Myocyte (in vitro differentiated cells): ENCODE results near the gene EXOSC5. TPM values are rescaled to one million over a fixed set of nuclear protein-coding genes. Genes with fewer than 3 reads are reported as not detected.
"Not testable (repeated sequence)": the region's sequence is repeated elsewhere in the genome, so short reads cannot be mapped to it uniquely, and the experiment has no call there.

ENCODE experiments used
- DNase-seq: peaks from one replicate; pipeline ENCODE4 v3.0.0-alpha.2; 2012; ENCODE audit warnings: low read depth
- polyA plus RNA-seq: library from polyadenylated mRNA; unstranded; fragments of >200 nt; gene quantifications from one replicate; pipeline ENCODE4 v1.2.1, GENCODE V29; 2012; ENCODE audit warnings: missing spikeins
- total RNA-seq: library from RNA; depleted of rRNA; stranded (reverse); fragments of >200 nt; gene quantifications from 2 replicates; pipeline ENCODE4 v1.2.3, GENCODE V29; 2014

Gene EXOSC5
- 22.2 and 35.4 TPM in 2 replicates for total RNA-seq
- 22.3 TPM for polyA plus RNA-seq

- peak; percentile 100 for DNase-seq
Measured at GRCh38 chr19:41397086-41398049, at the start of gene EXOSC5, which contains the start of gene BCKDHA. EXOSC5 (minus strand) TSS chr19:41397359; CDS start chr19:41397328, 31 bp downstream. BCKDHA (plus strand) TSS chr19:41397818; CDS start chr19:41397828, 10 bp downstream.

DNA sequence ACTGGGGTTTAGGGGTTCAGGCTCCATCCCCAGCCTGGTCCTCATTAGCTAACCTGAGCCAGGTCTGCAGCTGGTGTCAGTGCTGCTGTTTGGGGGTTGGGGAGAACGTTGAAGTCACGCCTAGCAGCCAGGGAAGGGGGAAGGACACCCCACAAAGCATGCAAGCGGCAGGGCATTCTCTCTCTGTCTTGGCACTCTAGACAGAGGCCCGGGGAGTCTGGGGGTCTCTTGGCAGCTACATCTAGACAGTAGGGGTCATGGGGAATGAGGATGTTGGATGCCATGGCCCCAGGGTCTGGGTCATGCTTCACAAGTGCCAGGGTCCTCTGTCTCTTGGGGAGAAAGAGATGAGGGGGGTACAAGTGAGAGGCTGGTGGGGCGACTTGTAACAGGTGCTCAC is 48.4 kb upstream of the EXOSC5 start:
- no peak for DNase-seq

DNA sequence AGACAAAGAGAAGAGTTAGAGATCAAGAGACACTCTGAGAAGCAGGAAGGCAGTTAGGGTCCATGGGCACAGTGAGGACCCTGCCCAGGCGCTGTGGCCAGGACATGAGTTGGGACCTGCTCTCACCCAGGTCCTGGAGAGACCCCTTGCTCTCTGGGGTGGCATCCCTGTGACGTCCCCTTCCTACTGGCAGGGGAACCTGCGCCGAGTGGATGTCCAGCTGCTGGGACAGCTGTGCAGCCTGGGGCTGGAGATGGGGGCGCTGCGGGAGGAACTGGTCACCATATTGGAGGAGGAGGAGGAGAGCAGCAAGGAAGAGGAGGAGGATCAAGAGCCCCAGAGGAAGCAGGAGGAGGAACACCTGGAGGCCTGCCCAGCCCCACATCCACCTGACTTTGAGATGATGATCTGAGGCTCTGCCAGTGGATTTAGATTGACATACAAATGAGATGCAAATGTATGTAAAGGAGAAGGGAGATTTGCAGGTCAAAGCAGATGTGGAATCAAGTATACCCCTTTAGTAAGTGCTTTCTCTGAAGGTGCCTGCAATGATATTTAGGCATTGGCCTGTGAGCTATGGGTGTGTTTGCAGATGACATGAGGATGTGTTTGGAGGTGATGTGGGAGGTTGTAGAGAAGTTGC is 46.8 kb upstream of the EXOSC5 start:
- DNase-seq: no peak

GRCh38 chr19:41442473-41443355 is 45.6 kb upstream of the EXOSC5 start, which contains the start of gene ERICH4:
ERICH4 (plus strand) TSS chr19:41443156; CDS start chr19:41443170, 14 bp downstream.
- no peak for DNase-seq

GRCh38 chr19:41441321-41441945 is 44.3 kb upstream of the EXOSC5 start:
- DNase-seq: no peak

DNA sequence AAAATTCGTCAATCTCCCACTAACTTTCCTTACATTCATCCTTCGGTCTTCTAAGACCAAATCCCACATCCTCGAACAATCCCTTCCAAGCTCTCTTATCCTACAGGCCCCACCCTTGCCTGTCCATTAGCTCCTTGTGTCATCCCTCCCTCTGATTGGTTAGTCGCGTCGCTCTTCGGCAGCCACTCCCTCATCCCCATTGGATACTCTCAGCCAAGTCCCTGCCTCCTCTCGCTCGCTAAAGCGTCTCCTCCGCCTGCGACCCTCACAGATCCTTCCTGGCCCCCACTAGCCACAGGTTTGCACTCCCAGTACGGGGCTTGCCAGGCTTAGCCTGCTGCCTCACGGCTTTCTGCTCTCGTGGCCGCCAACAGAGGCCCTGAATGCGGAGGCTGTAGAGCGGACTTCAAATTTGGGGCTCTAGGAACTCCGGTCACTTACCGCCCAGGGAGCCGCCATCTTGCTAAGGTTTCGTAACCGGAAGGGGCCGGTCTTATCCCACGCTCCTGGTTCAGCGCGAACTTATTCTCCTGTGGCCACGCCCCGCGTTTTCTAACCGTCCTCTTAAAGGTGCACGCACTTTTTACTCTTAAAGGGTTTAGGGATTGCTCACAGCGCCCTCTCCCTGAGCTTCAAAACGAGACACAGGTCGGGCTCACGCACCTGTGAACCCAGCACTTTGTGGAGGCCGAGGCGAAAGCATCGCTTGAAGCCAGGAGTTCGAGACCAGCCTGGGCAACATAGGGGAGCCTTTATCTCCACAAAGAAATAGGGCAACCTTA is 42.5 kb upstream of the EXOSC5 start, which contains the start of gene DMAC2:
DMAC2 (minus strand) TSS at position 472 of the 782 bp plus-strand sequence; CDS start at position 459, 13 bp downstream.
- peak; percentile 98 for DNase-seq

GRCh38 chr19:41437944-41438574 is 40.9 kb upstream of the EXOSC5 start:
- DNase-seq: no peak

GRCh38 chr19:41436674-41436951 is 39.5 kb upstream of the EXOSC5 start:
- DNase-seq: no peak

DNA sequence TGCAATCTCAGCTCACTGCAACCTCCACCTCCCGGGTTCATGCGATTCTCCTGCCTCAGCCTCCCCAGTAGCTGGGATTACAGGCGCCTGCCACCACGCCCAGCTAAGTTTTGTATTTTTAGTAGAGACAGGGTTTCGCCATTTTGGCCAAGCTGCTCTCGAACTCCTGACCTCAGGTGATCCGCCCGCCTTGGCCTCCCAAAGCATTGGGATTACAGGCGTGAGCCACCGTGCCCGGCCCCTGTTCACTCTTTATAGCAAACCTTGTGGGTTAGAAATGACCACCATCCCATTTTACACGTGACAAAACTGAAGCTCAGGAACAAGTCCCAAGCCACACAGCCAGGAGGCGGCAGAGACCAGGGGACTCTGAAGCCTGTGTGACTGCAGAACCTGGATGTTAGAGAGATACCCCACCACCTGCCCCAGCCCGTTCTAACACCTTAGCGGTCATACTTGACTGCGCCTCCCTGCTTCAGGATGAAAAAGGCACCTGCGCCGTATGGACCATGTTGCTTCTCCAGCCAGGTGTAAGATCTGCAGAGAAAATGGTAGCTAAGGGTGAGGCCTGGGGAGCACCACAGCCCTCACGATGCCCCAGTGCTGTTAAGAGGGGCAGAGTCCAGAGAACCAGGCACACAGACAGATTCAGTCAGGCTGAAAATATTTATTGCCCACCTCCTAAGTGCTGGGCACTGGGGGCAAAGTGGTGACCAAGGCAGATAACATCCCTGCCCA is 38.9 kb upstream of the EXOSC5 start:
- DNase-seq: no peak

GRCh38 chr19:41435376-41435775 is 38.2 kb upstream of the EXOSC5 start:
- not testable (repeated sequence) for DNase-seq

GRCh38 chr19:41434450-41434849 is 37.3 kb upstream of the EXOSC5 start:
- no peak for DNase-seq

DNA sequence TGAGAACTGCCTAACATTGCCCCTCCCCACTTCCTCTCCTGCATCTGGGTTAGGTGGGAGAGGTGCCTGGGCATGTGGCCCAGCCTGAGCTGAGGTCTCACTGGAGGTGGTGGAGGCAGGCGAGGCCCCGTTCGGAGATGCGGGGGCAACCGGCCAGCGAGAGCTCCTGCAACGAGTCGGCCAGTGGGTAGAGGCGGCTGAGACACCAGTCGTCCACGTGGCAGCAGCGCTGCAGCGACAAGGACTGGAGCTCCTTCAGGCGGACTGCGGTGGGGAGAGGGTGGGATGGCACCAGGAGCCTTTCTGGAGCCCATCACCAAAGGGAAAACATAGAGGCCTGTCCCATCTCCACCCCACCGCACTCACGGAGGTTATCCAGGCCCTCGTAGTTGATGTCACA is 36.0 kb upstream of the EXOSC5 start:
- DNase-seq: no peak

DNA sequence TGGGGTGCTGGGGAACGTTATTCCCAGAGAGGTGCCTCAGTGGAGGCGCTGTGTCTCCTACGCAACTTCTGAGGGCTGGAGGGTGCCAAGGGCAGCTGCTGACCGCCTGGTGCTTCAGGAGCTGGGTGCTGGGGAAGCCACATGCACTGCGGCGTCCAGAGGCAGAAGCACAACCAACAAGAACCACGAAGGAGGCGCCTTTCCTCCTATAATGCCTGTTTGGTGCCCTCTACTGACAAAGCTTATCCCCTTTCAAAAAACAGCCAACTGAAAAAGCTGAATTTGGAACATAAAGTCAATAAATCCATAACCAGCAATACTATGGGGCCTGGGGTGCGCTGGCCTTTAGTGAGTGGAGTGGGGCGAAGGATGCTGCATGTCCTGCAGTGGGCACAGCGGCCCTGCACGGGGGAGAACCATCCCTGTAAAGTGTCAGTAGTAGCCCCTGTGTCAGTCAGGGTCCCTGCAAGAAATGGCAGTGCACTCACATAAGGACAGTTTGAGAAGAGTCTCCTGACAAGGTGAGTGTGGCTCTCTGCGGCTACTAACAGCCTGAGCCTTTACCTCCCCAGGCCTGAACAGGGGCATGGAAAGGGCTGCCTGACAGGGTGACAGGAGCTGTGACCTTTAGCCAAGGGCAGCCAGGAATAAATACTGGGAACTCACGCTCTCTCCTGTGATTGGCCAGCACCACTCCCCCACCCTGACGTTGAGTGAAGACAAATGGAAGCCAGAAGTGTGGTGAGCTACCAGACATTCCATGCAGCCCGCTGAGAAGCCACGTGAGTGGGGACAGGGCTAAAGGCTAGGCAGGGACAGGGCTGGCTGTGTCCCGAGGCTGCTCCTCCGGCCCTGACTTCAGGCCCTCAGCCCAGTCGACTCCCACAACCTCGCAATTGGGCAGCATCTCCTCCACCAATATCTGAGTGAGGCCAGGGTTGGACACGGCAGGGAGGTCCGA is 34.5 kb upstream of the EXOSC5 start:
- DNase-seq: peak; percentile 93

DNA sequence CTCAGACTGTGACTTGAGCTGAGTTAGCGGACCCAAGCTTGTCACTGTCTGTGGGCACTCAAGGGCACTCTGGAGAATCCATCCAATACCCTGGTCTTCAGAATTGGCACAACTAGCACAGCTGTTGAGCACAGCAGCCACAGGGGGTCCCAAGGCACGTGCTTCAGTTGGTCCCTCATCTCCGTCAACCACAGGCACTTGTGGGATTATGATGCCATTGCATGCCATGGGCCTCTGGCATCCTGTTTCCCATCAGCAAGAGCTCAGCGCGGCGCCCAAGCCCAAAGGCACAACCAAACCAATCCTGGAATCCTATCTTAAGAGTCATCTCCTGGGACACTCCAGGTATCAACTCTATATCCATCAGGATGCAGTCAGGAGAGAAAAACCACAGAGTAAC is 33.8 kb upstream of the EXOSC5 start:
- DNase-seq: peak; percentile 92

GRCh38 chr19:41428481-41428859 is 31.3 kb upstream of the EXOSC5 start:
- DNase-seq: peak; percentile 16

DNA sequence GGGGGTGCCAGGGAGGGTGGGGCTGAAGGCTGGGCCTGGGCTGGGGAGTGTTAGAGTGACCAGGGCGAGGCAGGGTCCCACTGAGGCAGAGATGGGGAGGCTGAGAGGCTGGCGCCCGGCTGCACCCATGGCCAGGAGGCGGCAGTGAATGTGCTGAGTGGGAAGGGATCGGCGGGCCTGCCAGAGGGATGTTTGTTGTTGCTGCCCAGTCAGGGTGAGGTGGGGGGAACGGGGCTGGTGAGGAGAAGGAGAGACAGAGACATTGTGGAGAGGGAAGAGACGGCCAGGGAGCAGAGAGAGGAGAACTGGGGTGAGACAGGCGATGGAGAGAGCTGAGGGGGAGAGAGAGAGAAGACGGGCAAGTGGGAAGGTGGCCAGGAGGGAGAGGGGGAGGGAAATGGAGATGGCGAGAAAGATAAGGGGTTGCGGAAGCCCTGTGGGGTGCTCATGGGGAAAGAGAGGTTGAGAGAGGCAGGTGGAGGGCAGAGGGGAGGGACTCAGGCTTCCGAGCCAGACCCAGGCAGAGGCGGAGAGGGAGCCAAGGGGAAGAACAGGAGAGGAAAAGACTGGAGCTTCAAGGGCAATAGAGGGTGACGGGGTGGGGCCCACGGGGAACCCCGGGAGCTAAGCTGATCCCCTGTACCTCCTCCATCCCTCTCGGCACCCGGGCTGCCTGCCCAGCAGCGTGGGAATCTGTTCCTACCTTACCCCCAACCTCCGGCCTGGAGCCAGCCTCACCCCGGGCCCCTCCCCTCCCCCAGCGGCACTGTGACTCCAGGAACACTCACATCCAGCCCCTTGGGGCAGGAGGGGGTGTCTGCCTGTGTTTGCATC is 30.7 kb upstream of the EXOSC5 start:
- no peak for DNase-seq
